IPS DF 6.9 (cell line): ENCODE results near the gene PPP2R5C.

Experiments used
- DNase-seq: peaks from one replicate; pipeline ENCODE4 v3.0.0-alpha.2; 2013; ENCODE audit warnings: low read depth, low spot score
- H3K27ac ChIP-seq: one replicate; pipeline ENCODE4 v1.5.1; 2013; ENCODE audit warnings: low read length, control low read depth
- H3K27me3 ChIP-seq: 2 replicates; pipeline ENCODE4 v1.6.1; 2013; ENCODE audit warnings: mild to moderate bottlenecking, low read length; ENCODE audit not compliant: control insufficient read depth, insufficient read depth
- H3K36me3 ChIP-seq: 2 replicates; pipeline ENCODE4 v1.6.1; 2013; ENCODE audit warnings: low read length; ENCODE audit not compliant: control insufficient read depth, insufficient read depth
- H3K4me1 ChIP-seq: 2 replicates; pipeline ENCODE4 v1.6.1; 2013; ENCODE audit warnings: low read length; ENCODE audit not compliant: control insufficient read depth, insufficient read depth
- H3K4me3 ChIP-seq: 2 replicates; pipeline ENCODE4 v1.5.1; 2013; ENCODE audit warnings: mild to moderate bottlenecking, low read length
- H3K9me3 ChIP-seq: 2 replicates; pipeline ENCODE4 v1.6.1; 2013; ENCODE audit warnings: low read length, inconsistent platforms; ENCODE audit not compliant: control insufficient read depth, insufficient read depth
- WGBS: extraction: QIAGEN DNeasy Blood & Tissue Kit; methylation state at CpG from one replicate; pipeline ENCODE4 v1.1.7; 2013; ENCODE audit warnings: mixed read lengths, missing lambda C conversion rate; ENCODE audit not compliant: insufficient read length, insufficient coverage; 5-methylcytosine and 5-hydroxymethylcytosine counted together

PPP2R5C gene

DNA sequence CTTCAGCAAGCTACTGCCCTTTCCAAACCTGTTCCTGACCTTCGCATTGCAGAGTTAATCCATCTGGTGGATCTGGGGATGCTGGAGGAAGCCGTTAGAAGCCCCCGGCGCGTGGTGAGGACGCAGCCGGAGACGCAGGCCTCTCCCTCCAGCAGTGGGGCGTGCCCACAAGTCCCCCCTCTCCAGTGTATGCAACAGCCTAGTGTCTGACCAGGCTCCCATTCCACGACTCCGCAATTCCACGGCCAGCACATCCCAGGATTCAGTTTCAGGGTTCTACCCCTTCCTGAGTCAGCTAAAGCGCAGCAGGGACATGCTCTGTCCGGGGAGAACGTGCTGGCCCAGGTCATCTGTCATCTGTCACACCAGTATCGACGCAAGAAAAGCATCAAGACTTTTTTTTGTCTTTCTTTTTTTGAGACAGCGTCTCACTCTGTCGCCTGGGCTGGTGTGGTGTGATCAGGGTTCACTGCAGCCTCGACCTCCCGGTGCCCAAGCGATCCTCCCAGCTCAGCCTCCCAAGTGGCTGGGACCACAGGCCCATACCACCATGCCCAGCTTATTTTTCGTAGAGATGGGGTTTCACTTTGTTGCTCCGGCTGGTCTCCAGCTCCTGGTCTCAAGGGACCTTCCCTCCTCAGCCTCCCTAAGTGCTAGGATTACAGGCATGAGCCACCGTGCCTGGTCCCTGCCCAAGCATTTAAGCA is 194.8 kb downstream of the PPP2R5C start:
- no peaks in the 10 kb centered on the region for H3K4me1 ChIP-seq
- H3K36me3 ChIP-seq, result no peaks in the 10 kb centered on the region
- H3K27me3 ChIP-seq, result no peaks in the 10 kb centered on the region
- H3K9me3 ChIP-seq, result no peaks in the 10 kb centered on the region
- H3K27ac ChIP-seq, result no peak overlapping the region
- no peak for DNase-seq
- no CpG with 5 or more reads among the region's 25 CpGs for WGBS
- no peak overlapping the region for H3K4me3 ChIP-seq

GRCh38 chr14:101957406-101958234 is 196.1 kb downstream of the PPP2R5C start:
- Histone ChIP-seq H3K36me3 (no peaks in the 10 kb centered on the region), H3K27ac (no peak overlapping the region), H3K27me3 (peaks cover 3% of the 10 kb centered on the region; the same call in 1 of the 2 replicates), H3K4me1 (no peaks in the 10 kb centered on the region), H3K4me3 (no peak overlapping the region), H3K9me3 (no peaks in the 10 kb centered on the region)
- no CpG with 5 or more reads among the region's 13 CpGs for WGBS
- no peak for DNase-seq

DNA sequence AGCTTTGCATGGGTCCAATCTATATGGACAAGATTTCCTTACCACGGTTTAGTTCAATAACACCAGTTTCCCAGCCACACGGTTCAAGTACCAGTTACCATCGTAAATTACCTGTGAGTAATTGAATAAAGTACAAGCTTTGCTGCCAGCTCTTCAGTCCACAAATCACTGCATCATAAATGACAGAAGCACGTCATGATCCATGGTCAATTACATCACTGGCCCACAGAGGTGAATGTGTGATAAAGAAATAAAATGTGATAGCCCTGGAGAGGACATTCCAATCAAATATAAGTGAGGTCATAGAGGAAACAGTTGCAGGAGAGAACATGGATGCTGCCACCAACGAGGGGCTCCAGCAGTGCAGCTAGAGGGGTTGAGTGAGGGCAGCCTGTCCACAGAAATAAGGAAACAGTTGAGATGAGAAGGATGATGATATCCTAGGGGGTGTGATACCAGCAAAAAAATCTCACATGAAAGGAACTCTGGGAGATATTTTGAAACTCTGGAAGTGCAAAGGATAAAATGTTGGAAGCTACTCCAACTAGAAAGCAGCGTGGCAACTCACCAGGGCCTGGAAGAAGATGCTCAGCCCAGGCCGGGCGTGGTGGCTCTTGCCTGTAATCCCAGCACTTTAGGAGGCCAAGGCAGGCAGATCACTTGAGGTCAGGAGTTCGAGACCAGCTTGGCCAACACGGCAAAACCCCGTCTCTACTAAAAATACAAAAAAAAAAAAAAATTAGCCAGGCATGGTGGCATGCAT is 197.1 kb downstream of the PPP2R5C start:
- Histone ChIP-seq H3K4me3 (no peak overlapping the region), H3K9me3 (no peaks in the 10 kb centered on the region), H3K27ac (no peak overlapping the region), H3K27me3 (peaks cover 3% of the 10 kb centered on the region; the same call in 1 of the 2 replicates), H3K36me3 (no peaks in the 10 kb centered on the region), H3K4me1 (no peaks in the 10 kb centered on the region)
- no peak for DNase-seq
- no CpG with 5 or more reads among the region's 11 CpGs for WGBS

DNA sequence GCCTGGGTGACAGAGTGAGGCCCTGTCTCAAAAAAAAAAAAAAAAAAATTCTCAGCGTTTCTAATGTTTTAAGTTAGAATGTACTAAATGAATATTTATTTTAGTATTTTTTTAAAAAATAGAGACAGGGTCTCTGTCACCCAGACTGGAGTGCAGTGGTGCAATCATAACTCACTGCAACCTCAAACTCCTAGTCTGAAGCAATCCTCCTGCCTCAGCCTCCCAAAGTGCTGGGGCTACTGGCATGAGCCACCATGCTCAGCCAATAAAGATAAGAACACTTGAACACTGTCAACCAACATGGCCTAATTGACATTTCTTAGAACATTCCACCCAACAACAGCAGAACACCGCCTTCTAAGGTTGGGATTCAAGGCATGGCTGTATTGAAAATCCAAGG is 197.8 kb downstream of the PPP2R5C start:
- Histone ChIP-seq H3K36me3 (no peaks in the 10 kb centered on the region), H3K4me1 (no peaks in the 10 kb centered on the region), H3K27ac (no peak overlapping the region), H3K27me3 (peaks cover 3% of the 10 kb centered on the region; the same call in 1 of the 2 replicates), H3K4me3 (no peak overlapping the region), H3K9me3 (no peaks in the 10 kb centered on the region)
- DNase-seq, result no peak
- WGBS, result no CpG with 5 or more reads among the region's 2 CpGs

DNA sequence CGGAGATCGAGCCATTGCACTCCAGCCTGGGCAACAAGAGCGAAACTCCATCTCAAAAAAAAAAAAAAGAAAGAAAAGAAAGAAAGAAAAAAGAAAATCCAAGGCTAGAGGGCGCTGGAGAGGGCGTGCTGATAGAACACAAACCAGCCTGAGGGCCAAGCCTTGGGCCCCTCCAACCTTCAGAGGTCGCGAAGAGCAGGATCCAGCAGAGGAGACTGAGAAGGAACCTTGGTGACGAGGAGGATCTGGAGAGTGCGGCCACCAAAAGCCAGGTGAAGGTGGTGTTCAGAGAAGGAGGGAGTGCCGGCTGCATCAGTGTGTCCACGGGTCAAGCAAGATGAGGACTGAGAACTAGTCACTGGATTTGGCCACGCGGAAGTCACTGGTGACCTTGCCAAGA is 198.7 kb downstream of the PPP2R5C start:
- Histone ChIP-seq H3K36me3 (no peaks in the 10 kb centered on the region), H3K4me1 (no peaks in the 10 kb centered on the region), H3K27me3 (peaks cover 3% of the 10 kb centered on the region; the same call in 1 of the 2 replicates), H3K9me3 (no peaks in the 10 kb centered on the region), H3K27ac (no peak overlapping the region), H3K4me3 (no peak overlapping the region)
- whole genome bisulfite sequencing, result no CpG with 5 or more reads among the region's 13 CpGs
- no peak for DNase-seq

- no peak overlapping the region for H3K27ac ChIP-seq
- peaks cover 3% of the 10 kb centered on the region; the same call in 1 of the 2 replicates for H3K27me3 ChIP-seq
- peak; percentile 87 for DNase-seq
- WGBS, result no CpG with 5 or more reads among the region's 19 CpGs
- no peak overlapping the region for H3K4me3 ChIP-seq
- no peaks in the 10 kb centered on the region for H3K4me1 ChIP-seq
- H3K9me3 ChIP-seq, result no peaks in the 10 kb centered on the region
- H3K36me3 ChIP-seq, result no peaks in the 10 kb centered on the region
Measured at GRCh38 chr14:101961011-101961721, 199.7 kb downstream of the PPP2R5C start.

GRCh38 chr14:101961746-101962502 is 200.4 kb downstream of the PPP2R5C start:
- no CpG with 5 or more reads among the region's 9 CpGs for WGBS
- H3K36me3 ChIP-seq, result no peaks in the 10 kb centered on the region
- no peak overlapping the region for H3K4me3 ChIP-seq
- peaks cover 3% of the 10 kb centered on the region; the same call in 1 of the 2 replicates for H3K27me3 ChIP-seq
- no peak for DNase-seq
- no peaks in the 10 kb centered on the region for H3K9me3 ChIP-seq
- no peak overlapping the region for H3K27ac ChIP-seq
- H3K4me1 ChIP-seq, result no peaks in the 10 kb centered on the region

GRCh38 chr14:101962503-101962874 is 201.0 kb downstream of the PPP2R5C start:
- no peak for DNase-seq
- H3K27me3 ChIP-seq, result peaks cover 3% of the 10 kb centered on the region; the same call in 1 of the 2 replicates
- no peak overlapping the region for H3K4me3 ChIP-seq
- H3K9me3 ChIP-seq, result no peaks in the 10 kb centered on the region
- no peaks in the 10 kb centered on the region for H3K36me3 ChIP-seq
- no peaks in the 10 kb centered on the region for H3K4me1 ChIP-seq
- H3K27ac ChIP-seq, result no peak overlapping the region
- no CpG with 5 or more reads among the region's 5 CpGs for WGBS

DNA sequence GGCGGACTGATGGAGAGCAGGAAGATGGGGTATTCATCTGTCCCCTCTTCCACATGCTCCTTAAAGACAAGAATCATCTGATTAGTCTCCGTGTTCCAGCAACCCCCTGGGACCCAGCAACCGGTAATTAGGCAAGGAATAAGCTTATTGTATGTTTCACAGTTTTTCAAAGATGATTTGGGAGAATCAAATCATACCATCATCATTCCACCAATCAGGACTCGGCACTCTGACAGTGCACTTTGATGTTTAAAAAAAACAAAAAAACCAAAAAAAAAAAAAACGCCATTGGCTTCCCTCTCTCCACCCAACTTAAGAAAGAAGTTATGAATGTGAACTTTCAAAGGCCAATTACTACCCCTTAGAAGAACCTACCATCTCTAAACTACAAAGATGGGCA is 201.5 kb downstream of the PPP2R5C start:
- WGBS, result no CpG with 5 or more reads among the region's 5 CpGs
- H3K27me3 ChIP-seq, result peaks cover 3% of the 10 kb centered on the region; the same call in 1 of the 2 replicates
- H3K27ac ChIP-seq, result no peak overlapping the region
- no peaks in the 10 kb centered on the region for H3K36me3 ChIP-seq
- DNase-seq, result no peak
- H3K4me3 ChIP-seq, result no peak overlapping the region
- H3K9me3 ChIP-seq, result no peaks in the 10 kb centered on the region
- no peaks in the 10 kb centered on the region for H3K4me1 ChIP-seq
